Naive thymus-derived CD8-positive, alpha-beta T cell (primary cell): ENCODE results near the gene NXN. TPM values are rescaled to one million over a fixed set of nuclear protein-coding genes. Genes with fewer than 3 reads are reported as not detected.

ENCODE experiments used
- ATAC-seq, 2 donors: fragments of 150-1000 bp; cut with Tn5 transposase in 1 of 2; sonication (Bioruptor Pico), chemical (Tn5 transposase) in 1 of 2; 1 replicate in 1 of 2; 2 replicates in 1 of 2; pipeline ENCODE4 v1.10.0; 2021; ENCODE audit warnings: mild to moderate bottlenecking in 2 of 2, moderate library complexity in 2 of 2
- POLR2A ChIA-PET: fragments of 350-600 bp; sonication (Branson Sonifier 250); formaldehyde crosslinking; loops from one replicate; lab custom pipeline; 2021; ENCODE audit warnings: antibody characterized with exemption; lab: Charles Lee
- DNase-seq, 10 donors: peaks; one replicate each; pipeline versions ENCODE4 v3.0.0 to v3.0.0-alpha.2; 2020 to 2022
- H3K27ac Mint-ChIP-seq, 10 donors: one replicate each; pipeline ENCODE4 v1.8.0; 2020 to 2022; ENCODE audit warnings: mild to moderate bottlenecking in 10 of 10, mixed read lengths in 10 of 10, moderate library complexity in 4 of 10, inconsistent platforms in 1 of 10
- H3K27me3 Mint-ChIP-seq, 5 donors: one replicate each; pipeline ENCODE4 v1.8.0; 2021 to 2022; ENCODE audit warnings: mixed read lengths in 5 of 5
- H3K36me3 Mint-ChIP-seq, 3 donors: one replicate each; pipeline ENCODE4 v1.8.0; 2020 to 2022; ENCODE audit warnings: mixed read lengths in 3 of 3, mild to moderate bottlenecking in 2 of 3, inconsistent platforms in 1 of 3
- H3K4me1 Mint-ChIP-seq, 4 donors: one replicate each; pipeline ENCODE4 v1.8.0; 2021 to 2022; ENCODE audit warnings: mixed read lengths in 4 of 4
- H3K4me3 Mint-ChIP-seq, 10 donors: one replicate each; pipeline ENCODE4 v1.8.0; 2020 to 2022; ENCODE audit warnings: mild to moderate bottlenecking in 10 of 10, mixed read lengths in 10 of 10, moderate library complexity in 6 of 10, inconsistent platforms in 1 of 10
- H3K9me3 Mint-ChIP-seq, 9 donors: one replicate each; pipeline ENCODE4 v1.8.0; 2020 to 2022; ENCODE audit warnings: mixed read lengths in 9 of 9, mild to moderate bottlenecking in 3 of 9, inconsistent platforms in 1 of 9, moderate library complexity in 1 of 9
- polyA plus RNA-seq, 3 donors: library from polyadenylated mRNA; unstranded; fragments of 300-500 nt; fragmentation: Illumina TruSeq; gene quantifications; one replicate each; pipeline ENCODE4 v1.2.3, GENCODE V29; 2021
- total RNA-seq, 8 experiments: library from RNA in 2 of 8; stranded (reverse) in 2 of 8; gene quantifications; one replicate each; pipeline ENCODE4 v1.2.3 and lab custom pipeline; 2021 to 2026

NXN gene
- total and polyA plus RNA-seq, 5 experiments from 2014 or later = 0.06 to 0.85 (median 0.49) TPM

DNA sequence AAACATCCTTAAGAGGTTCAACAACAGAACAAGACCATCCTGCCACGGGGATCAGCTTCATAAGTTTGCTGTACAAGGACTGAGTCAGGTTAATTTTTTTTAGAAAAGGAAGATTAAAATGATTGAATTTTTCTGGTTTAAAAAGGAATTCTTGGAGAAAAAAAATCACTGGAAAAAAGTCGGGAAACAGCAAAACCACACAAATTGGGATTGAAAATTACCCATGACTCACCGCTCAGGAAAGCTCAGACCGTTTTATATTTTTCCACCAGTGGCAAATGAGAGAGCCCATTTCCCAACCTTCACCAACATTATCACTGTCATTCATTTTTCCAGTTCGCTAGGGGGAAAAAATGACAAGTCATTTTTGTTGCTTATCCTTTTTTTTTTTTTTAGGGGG is 150.8 kb downstream of the NXN start:
- POLR2A ChIA-PET = no interaction called here
- Mint-ChIP-seq H3K27ac (no peak overlapping the region), H3K36me3 (no peaks in the 10 kb centered on the region), H3K27me3 (peaks cover 0 to 12% (median 3%) of the 10 kb centered on the region in 5 donors), H3K4me3 (no peak overlapping the region), H3K4me1 (no peaks in the 10 kb centered on the region), H3K9me3 (peaks cover 0 to 9% (median 0%) of the 10 kb centered on the region in 9 donors)
- DNase-seq (no peak), ATAC-seq (no peak)

GRCh38 chr17:826778-827177 is 152.8 kb downstream of the NXN start:
- ATAC-seq (no peak), DNase-seq (no peak)
- POLR2A ChIA-PET = no interaction called here
- Mint-ChIP-seq H3K36me3 (no peaks in the 10 kb centered on the region), H3K4me1 (no peaks in the 10 kb centered on the region), H3K27ac (no peak overlapping the region), H3K9me3 (peaks cover 0 to 6% (median 0%) of the 10 kb centered on the region in 9 donors), H3K27me3 (peaks cover 0 to 12% (median 3%) of the 10 kb centered on the region in 5 donors), H3K4me3 (no peak overlapping the region)

- ATAC-seq = no peak
- no peaks in the 10 kb centered on the region for H3K9me3 Mint-ChIP-seq
- H3K36me3 Mint-ChIP-seq = no peaks in the 10 kb centered on the region
- H3K4me3 Mint-ChIP-seq = no peak overlapping the region
- no peak for DNase-seq
- no peak overlapping the region for H3K27ac Mint-ChIP-seq
- POLR2A ChIA-PET = no interaction called here
- no peaks in the 10 kb centered on the region for H3K4me1 Mint-ChIP-seq
- H3K27me3 Mint-ChIP-seq = peaks cover 0 to 8% (median 2%) of the 10 kb centered on the region in 5 donors
Measured at GRCh38 chr17:825216-825615, 154.4 kb downstream of the NXN start.

GRCh38 chr17:824378-824777 is 155.2 kb downstream of the NXN start:
- Mint-ChIP-seq H3K9me3 (no peaks in the 10 kb centered on the region), H3K4me1 (no peaks in the 10 kb centered on the region), H3K4me3 (no peak overlapping the region), H3K27ac (no peak overlapping the region), H3K36me3 (no peaks in the 10 kb centered on the region), H3K27me3 (no peaks in the 10 kb centered on the region)
- POLR2A ChIA-PET = no interaction called here
- no peak for DNase-seq
- no peak for ATAC-seq

DNA sequence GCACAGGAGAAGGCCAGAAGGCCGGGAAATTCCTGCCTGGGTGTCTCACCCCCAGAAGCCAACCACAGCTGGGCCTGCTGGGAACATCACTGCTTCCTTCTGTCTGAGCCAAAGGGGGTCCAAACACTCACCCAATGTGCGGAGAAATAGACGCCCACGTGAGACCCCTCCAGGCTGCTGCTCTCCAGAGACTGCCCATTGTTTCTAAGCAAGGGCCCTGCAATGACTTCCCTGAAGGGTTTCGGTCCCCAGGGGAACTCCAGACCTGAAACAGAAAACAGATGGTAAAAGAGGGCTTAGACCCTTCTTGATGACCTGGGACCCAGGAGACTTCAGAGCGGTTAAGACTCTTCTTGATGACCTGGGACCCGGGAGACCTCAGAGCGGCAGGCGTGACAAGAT is 156.1 kb downstream of the NXN start:
- no peak for DNase-seq
- no peaks in the 10 kb centered on the region for H3K27me3 Mint-ChIP-seq
- ATAC-seq = no peak
- POLR2A ChIA-PET = no interaction called here
- no peaks in the 10 kb centered on the region for H3K36me3 Mint-ChIP-seq
- no peaks in the 10 kb centered on the region for H3K9me3 Mint-ChIP-seq
- H3K27ac Mint-ChIP-seq = no peak overlapping the region
- no peaks in the 10 kb centered on the region for H3K4me1 Mint-ChIP-seq
- no peak overlapping the region for H3K4me3 Mint-ChIP-seq

GRCh38 chr17:819251-819650 is 160.3 kb downstream of the NXN start:
- ATAC-seq (no peak), DNase-seq (no peak)
- Mint-ChIP-seq H3K4me1 (no peaks in the 10 kb centered on the region), H3K4me3 (no peak overlapping the region), H3K36me3 (no peaks in the 10 kb centered on the region), H3K27me3 (peaks cover 0 to 10% (median 0%) of the 10 kb centered on the region in 5 donors), H3K27ac (no peak overlapping the region), H3K9me3 (no peaks in the 10 kb centered on the region)
- POLR2A ChIA-PET = no interaction called here

- POLR2A ChIA-PET = no interaction called here
- ATAC-seq = no peak
- H3K27ac Mint-ChIP-seq = no peak overlapping the region
- H3K4me1 Mint-ChIP-seq = peaks cover 0 to under 1% (median 0%) of the 10 kb centered on the region in 4 donors
- H3K27me3 Mint-ChIP-seq = peaks cover under 1 to 22% (median 12%) of the 10 kb centered on the region in 5 donors
- H3K9me3 Mint-ChIP-seq = no peaks in the 10 kb centered on the region
- DNase-seq = no peak
- H3K4me3 Mint-ChIP-seq = no peak overlapping the region
- H3K36me3 Mint-ChIP-seq = no peaks in the 10 kb centered on the region
Measured at GRCh38 chr17:814371-814770, 165.2 kb downstream of the NXN start.

DNA sequence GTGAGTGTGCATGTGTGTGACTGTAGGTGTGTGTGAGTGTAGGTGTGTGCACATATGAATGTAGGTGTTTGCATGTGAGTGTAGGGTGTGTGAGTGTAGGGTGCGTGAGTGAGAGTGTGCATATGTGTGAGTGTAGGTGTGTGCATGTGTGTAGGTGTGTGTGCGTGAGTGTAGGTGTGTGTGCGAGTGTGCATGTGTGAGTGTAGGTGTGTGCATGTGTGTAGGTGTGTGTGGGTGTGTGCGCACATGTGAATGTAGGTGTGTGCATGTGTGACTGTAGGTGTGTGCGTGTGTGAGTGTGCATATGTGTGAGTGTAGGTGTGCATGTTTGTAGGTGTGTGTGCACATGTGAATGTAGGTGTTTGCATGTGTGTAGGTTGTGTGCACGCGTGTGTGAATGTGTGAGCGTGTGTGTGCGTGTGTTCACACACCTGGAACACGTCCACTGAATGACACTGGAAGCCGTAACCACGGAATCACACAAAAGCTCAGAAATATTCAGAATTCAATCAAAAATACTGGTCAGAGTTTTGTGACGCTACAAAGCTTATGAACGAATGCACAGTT is 166.9 kb downstream of the NXN start:
- DNase-seq (no peak), ATAC-seq (no peak)
- Mint-ChIP-seq H3K9me3 (no peaks in the 10 kb centered on the region), H3K27me3 (peaks cover 1 to 25% (median 12%) of the 10 kb centered on the region in 5 donors), H3K36me3 (no peaks in the 10 kb centered on the region), H3K4me1 (peaks cover 0 to 2% (median 0%) of the 10 kb centered on the region in 4 donors), H3K27ac (no peak overlapping the region), H3K4me3 (no peak overlapping the region)
- POLR2A ChIA-PET = no interaction called here

DNA sequence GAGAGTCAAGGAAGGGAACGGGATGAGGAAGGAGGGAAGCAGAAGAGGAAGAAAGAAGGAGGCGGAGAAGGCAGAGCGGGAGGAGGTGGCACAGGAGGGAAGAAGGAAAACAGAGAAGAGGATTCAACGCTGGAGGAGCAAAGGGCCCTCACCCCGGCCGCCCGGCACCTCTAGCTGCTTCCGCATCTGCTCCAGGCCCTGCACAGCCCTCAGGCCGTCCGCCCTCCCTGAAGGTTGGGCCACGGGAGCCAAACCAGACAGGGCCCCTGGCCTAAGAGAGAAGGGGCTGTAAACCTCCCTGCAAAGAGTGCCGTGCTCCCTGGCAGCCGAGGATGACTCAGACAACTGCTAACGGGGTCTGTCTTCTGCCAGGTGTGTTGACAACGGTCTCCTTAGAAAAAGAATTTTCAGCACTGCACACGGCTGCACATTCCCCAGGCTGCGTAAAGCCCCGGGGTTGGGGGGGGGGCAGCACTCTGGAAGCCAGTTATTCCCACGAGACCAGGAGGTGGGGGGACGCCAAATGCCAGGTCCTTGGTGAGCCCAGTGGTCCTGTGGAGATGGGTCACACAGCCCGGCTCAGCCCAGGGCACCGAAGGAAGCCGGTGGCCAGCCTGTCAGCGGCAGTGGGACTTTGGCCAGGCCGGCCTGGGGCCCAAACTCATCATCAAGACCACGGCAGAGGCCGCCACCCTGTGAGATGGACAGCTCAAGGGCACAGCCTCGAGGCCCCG is 168.4 kb downstream of the NXN start:
- peaks cover 1 to 23% (median 8%) of the 10 kb centered on the region in 5 donors for H3K27me3 Mint-ChIP-seq
- no peaks in the 10 kb centered on the region for H3K9me3 Mint-ChIP-seq
- no peak overlapping the region for H3K4me3 Mint-ChIP-seq
- H3K27ac Mint-ChIP-seq = no peak overlapping the region
- peaks cover 0 to 2% (median 0%) of the 10 kb centered on the region in 4 donors for H3K4me1 Mint-ChIP-seq
- DNase-seq = no peak
- no peaks in the 10 kb centered on the region for H3K36me3 Mint-ChIP-seq
- POLR2A ChIA-PET = no interaction called here
- no peak for ATAC-seq

GRCh38 chr17:807523-808294 is 171.9 kb downstream of the NXN start:
- no peaks in the 10 kb centered on the region for H3K36me3 Mint-ChIP-seq
- H3K4me3 Mint-ChIP-seq = no peak overlapping the region
- no peak overlapping the region for H3K27ac Mint-ChIP-seq
- H3K9me3 Mint-ChIP-seq = no peaks in the 10 kb centered on the region
- H3K27me3 Mint-ChIP-seq = peaks cover 1 to 19% (median 7%) of the 10 kb centered on the region in 5 donors
- POLR2A ChIA-PET = no interaction called here
- H3K4me1 Mint-ChIP-seq = peaks cover 0 to 2% (median 0%) of the 10 kb centered on the region in 4 donors
- DNase-seq (no peak), ATAC-seq (no peak)

- DNase-seq = no peak
- POLR2A ChIA-PET = no interaction called here
- H3K27ac Mint-ChIP-seq = no peak overlapping the region
Measured at GRCh38 chr17:806781-807522, 172.6 kb downstream of the NXN start.

GRCh38 chr17:806346-806745 is 173.2 kb downstream of the NXN start:
- Mint-ChIP-seq H3K36me3 (no peaks in the 10 kb centered on the region), H3K27me3 (peaks cover 0 to 11% (median 1%) of the 10 kb centered on the region in 5 donors), H3K9me3 (no peaks in the 10 kb centered on the region), H3K27ac (no peak overlapping the region), H3K4me3 (no peak overlapping the region), H3K4me1 (peaks cover 0 to 2% (median 0%) of the 10 kb centered on the region in 4 donors)
- ATAC-seq (no peak), DNase-seq (no peak)
- POLR2A ChIA-PET = no interaction called here

More at GRCh38 chr17:806781-807522, 172.6 kb downstream of the NXN start:
- Mint-ChIP-seq H3K27me3 (peaks cover 0 to 11% (median 1%) of the 10 kb centered on the region in 5 donors), H3K4me3 (no peak overlapping the region), H3K9me3 (no peaks in the 10 kb centered on the region), H3K36me3 (no peaks in the 10 kb centered on the region), H3K4me1 (peaks cover 0 to 2% (median 0%) of the 10 kb centered on the region in 4 donors)
- no peak for ATAC-seq
